ENCODE results near the gene DEPP1.

Gene DEPP1

DNA sequence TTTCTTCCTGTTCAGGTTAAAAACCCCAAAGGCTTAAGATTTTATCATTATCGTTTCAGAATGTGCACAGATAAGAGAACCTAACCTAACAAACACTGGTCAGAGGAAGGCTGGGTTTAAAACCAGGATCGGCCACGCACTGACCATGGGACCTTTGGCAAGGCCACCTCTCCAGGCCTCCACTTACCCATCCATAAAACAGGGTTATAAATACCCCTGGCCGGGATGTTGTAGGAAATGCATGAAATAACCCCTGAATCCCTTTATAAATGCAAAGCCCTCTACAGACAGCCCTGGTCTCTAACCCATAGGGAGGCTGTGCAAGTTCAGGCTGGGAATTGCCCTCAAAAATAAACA lies 418 bp downstream of the DEPP1 start:
- no peak for DNase-seq

DNA sequence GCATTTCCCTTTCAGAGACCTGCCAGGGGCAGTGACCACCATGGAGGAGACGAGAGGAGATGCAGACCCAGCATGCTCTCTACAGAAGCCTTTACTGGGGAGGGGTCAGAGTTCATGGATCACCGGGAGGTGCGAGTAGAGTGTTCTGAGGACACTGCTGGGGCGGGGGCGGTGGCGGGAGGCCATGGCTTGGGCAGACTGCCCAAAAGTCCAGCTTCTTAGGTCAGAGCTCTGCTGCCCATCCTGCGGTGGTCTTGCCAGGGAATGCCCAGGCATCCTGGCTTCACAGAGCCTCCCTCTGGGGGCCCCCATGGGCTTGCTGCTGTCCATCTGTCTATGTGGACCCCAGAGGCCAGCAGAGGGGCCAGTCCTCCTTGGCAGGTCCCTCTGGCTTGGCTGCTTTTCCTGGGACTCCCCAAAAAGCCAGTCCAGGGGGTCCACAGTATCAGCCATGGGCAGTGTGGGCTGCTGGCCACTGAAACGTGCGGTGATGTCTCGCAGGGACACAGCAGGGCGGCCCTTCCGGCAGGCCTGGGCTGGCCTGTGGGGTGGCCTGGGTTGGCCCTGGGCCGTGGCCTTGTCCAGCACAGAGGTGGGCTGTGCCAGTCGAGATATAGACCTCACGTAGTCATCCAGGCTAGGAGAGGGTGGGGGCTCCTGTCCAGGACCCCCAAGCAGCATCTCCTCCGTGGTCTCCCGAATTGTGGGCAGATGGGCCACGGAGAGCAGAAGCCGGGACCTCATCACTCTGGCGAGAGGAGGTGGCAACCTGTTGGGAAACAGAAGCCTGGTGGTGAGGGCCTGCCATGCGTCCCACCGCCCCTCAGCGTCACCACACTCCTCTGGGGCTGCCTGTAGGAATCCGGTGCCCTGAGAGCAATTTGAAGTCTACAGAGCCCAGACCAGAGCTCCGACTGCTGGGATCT lies 1.1 kb downstream of the DEPP1 start:
- DNase-seq = no peak

DNA sequence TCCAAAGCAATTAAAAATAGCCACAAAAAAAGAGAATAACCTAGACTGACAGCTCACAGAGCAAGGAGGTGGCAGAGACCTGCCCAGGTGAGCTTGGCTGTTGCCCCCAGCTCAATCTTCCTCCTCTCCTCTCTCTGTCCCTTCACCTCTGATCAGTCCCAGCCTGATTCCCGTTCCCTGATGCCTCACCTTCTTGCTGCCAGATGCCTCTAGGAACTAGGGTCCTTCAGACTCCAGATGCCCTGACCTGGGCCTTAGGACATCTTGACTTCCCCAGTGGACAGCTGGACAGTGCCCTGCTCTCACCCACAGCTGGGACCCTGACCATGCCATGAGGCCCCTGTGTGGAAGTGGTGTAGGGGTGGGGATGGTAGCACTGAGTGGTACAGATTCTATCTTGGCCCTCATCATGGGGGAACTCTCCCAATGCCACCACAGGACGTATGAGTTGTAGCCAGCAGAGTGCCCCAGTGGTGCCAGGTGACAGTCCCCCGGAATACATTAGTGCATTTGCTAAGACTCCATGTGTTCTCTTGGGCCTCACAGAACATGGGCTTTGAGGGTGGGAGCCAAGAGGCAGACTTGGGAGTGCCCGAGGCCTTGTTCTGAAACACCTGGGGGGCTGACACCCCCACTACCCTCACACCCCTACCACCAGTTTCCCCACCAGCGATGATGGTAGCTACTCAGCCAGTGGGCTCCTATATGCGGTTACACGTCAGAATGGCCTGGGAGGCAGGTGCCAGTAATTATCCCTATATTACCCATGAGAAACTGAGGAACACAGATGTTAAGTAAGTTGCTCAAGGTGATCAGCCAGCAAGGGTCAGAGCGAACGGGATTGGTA lies 2.0 kb downstream of the DEPP1 start:
- DNase-seq = no peak

DNA sequence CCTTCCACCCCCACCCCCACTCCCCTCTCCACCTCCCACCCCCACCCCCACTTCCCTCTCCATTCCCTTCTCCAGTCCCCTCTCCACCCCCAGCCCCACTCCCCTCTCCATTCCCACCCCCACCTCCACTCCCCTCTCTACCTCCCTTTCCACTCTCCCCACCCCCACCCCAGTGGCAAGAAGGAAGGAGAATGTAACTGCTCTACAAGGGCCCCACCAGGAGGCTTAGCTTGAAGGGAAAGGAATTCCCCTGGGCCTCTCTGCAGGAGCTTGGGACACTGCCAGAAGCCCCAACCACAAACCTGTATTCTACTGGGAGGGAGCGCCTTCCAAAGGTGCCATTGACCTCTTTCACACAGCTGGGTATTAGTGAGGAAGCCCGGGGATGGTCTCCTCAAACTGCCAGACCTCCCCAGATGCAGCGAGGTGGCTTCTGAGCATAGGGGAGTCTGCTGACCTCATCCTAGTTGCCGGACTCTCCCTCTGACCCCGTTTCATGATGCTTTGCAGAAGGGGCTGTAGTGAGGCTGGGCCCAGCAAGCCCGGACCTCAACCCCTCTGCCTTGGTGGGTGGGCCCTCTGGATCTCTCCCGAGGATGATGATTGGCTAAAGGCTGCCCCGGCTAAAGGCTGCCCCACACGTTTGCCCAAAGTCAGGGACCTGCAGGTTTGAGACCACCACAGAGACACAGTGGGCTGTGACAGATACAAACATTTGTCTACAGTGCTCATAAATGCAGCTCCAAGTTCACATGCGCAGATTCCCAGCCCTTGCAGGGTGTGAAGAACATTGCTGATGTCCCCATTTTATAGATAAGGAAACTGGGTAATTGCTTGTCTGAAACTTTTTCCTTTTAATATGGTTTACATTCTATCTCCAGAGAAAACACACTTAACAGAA lies 2.9 kb downstream of the DEPP1 start:
- DNase-seq = no peak

DNA sequence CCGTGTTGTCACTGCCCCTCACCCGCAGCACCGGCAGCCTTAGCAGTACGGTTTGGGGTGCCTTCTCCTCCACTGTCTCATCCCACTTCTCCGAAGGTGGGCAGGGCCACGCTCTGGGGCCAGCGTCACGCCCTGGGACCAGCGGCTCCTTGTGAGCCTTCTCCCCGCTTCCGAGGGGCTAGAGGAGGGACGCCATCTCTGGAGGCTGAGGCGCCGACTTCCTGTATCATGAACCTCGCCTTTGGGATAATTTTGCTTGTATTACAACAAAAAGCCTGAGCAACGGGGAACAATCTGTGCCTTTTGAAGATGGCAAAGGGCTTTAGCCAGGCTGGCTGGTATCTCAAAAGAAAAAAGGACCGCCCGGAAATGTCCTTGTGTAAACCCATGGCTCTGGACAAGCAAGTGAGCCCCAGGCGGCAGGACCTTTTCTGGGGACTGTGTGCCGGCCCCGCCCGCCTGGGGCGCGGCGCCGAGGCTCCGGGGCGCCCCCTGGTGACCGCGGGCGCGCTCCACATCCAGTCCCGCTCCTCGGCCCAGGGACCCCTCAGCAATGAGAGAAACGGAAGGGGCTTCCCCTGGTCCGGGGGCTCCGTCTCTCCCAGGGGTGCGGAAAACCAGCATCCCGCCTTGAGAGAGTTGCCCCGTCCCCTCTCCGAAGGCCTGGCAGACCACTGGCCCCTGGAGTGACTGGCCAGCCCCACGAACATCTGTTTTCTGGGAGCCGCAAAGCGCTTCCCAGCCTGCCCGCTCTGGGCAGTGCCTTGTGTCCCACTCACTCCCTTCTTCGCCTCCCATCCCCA lies 3.8 kb downstream of the DEPP1 start:
- DNase-seq = peak; percentile 24

DNA sequence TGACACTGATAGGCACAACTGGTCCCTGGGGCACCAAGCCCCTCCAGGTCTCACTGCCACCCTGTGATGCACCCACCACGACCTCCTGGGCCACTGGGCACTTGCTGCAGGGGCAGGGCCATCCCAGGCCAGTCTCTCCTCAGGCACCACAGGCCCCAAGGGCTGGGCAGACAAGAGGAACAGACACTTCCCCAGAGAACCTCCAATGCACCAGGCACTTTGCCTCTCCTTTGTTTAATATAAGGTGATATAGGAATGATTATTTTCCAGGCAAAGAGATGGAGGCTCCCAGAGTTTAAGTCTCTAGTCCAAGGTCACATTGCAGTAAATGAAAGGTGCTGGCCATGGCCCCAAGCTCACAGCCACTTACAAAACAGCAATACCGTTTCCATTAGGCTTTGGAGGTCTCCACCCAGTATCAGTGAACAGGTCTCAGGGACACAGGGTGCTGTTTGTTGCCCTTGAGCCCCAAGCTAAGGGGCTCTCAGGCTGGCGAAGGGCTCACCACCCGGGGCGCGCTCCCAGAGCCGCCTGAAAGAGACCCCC lies 4.5 kb downstream of the DEPP1 start:
- DNase-seq = no peak

DNA sequence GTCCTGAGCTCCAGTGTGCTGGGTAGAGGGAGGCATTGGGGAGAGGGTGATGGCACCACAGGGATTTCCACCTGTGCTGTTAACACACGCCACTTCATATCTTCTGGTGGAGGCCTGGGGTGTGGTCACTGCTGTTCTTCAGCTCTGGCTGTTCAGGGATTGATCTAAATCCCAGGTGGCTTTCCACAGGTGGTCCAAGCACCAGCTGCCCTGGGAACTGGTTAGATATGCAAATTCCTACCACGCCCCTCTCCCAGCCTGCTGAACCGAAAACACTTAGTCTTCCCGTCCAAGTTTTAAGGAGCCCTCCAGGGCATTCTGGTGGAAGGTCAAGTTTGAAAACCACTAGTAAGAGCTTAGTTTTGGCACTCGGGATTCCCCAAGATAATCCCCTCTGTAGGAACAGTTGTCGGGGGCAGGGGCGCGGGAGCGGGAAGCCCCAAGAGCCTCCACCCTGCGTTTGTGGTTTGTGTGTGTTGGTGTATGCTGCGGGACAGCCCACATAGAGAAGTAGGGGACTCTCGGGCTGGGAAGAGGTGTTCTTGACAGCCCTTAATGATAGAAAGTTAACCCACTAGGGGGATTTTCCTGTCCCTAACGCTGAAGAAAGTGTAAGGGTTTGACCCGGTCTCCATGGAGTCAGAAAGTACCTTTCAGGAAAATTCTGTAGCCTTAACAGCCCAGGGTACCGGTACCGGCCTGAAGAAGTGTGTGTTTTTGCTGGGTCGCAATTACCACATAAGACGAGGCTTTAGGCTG lies 5.1 kb downstream of the DEPP1 start:
- DNase-seq = no peak

DNA sequence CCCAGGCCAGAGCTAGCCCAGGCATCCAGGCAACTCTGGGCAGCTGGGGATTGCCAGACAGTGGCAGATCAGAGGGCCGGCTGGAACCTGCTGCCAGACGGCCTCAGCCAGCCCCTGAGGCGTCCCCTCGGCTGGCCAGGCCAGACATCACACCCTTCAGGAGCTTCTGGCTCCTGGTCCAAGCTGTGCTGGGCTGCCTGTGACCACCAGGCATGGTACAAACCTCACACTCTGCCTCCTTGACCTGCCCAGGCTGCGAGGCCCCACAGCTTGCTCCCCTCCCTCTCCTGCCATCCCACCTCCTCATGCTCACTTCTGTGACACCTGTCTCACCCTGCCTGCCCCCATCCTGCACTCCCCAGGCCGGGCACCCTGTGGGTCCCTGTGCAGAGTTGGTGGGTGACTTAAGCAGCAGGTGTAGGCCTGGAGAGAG lies 5.7 kb downstream of the DEPP1 start:
- no peak for DNase-seq

DNA sequence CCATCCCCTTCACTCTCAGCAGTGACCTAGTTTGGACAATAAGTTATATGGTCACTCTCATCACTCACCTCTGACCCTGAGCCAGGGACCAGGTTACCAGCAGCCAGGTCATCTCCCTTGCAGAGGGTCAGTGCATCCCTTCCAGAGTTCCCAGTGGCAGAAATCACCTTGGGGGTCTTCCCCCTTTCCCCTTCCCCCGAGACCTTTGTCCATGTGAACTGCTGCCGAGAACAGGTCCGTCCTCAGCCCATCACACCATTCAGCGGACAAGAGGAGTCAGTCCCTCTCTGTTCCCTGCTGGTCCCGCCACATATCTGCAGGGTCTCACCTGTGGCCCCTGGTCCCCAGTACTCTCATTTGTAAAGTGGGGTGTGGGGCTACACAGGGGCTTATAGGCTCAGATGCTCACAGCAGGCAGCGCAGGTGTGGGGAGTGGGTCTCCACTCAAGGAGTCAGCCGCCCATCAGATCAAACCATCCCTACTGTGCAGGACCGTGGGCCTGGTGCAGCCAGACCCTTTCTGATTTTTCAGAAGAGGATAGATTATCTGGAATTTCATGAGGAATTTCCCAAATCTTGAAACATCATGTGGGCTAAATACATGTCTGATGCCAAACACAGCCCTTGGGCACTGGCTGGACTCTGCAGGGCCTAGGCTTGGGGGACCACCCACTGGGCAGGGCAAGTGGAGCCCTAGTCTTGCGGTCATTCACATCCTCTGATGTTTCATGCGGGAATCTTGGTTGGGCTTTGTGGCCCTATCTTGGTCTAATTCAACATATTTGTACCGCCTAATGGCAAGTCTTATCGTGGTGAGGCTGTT lies 6.5 kb downstream of the DEPP1 start:
- DNase-seq = no peak

DNA sequence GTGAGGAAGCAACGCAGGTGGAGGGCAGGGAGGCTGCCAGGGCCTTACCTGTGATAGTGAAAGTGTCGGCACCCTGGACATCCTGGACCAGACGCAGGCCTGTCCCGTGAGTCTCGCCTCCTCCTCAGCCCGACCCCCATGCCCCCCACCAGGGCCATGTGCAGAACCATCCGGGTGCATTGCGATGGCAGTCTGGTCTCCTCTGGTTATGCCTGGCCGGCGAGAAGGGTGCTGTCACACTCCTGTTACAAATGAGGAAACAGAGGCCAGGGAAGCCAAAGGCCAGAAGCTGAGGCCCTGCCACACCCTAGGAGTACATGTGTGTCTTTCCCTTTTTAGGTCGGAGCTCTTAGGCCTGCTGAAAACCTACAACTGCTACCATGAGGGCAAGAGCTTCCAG lies 7.2 kb downstream of the DEPP1 start:
- DNase-seq = no peak

DNA sequence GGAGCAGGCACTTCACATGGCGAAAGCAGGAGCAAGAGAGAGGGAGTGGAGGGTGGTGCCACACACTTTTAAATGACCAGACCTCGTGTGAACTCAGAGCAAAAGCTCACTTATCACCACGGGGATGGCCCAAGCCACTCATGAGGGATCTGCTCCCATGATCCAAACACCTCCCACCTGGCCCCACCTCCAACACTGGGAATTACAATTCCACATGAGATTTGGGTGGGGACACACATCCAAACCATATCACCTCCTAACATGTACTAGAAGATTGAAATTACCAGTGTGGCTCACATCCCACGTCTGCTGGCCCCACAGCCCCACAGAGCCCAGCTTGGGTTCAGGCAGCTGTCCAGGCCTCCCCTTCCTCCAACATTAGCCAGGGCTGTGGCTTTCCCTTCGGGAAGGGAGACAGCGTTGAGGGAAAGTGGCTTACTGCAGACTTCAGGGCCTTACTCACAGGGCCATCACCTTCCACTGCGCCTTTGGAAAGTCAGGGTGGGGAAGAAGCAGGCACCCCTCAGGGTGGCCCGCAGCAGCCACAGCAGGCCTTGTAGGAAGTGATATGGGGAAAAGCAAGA lies 7.7 kb downstream of the DEPP1 start:
- DNase-seq = no peak

DNA sequence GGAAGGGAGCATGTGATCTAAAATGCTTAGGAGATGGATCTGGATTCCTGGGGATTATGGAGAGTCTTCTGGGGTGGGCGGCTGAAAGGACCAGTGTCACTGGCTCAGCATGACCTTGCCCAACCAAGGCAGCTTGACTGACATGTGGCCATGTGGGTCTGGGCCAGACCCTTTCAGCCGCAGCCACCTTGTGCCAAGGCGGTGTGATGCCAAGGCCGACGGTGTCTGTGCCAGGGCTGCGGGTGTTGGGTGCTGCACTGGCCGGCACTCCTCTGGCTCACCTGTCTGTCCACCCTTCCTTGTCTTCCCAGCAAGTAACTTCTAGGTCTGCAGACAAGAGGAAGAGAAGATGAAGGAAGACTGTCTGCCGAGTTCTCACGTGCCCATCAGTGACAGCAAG lies 8.8 kb downstream of the DEPP1 start:
- DNase-seq = no peak

DNA sequence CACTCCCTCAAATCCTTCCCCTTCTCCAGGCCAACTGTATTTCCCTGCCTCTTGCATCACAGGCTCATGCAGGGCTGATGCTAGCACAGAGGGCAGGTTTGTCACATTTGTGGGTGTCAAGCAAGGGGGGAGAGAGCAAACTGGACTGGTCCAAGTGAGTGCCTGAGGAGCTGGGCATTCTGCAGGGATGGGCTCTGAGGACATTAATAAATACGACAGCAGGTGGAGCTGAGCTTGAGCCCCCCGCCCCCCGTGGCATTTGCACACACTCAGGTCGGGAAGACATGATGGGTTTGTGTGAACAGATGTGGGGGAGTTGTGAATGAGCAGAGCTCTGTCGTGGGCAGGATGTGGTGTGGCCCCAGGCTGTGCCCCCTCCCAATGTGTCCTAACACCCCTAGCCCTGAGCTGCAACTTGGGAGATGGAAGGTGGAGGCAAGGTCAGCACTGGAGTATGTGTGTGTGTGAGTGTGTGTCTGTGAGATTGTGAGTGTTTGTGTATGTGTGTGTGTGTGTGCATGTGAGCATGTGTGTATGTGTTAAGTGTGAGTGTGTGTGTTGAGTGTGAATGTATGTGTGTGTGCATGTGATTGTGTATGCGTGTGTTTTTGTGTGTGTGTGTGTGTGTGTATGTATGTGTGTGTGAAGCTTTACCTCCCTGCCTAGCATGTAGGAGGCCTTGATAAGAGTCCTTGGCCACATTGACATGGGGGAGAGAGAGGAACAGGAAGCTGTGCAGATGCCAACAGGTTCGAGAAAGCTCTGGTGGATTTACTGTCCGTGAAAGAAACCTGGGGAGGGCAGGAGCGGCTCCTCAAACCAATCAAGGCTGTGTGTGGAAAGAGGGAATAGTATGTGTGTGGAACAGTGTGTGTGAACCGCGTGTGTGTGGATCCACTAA lies 9.9 kb downstream of the DEPP1 start:
- no peak for DNase-seq

DNA sequence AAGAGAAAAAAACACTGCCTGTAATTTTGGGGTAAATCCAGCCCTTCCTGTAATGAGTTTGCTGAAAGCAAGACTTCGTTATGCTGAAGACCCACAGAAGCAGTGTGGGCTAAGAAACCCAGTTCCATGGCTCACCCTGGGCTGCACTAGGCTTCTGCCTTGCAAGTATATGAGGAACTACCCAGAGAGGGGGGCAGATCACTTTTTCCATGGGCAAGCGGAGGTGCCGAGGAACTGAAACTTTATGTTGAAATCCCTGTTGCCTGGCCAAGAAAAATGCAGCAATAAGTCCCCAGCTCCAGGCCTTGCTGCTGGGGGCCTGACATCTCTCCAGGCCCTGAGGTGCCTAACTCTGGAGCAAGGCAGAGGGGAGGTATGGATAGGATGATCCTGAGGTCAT lies 10.5 kb downstream of the DEPP1 start:
- no peak for DNase-seq

DNA sequence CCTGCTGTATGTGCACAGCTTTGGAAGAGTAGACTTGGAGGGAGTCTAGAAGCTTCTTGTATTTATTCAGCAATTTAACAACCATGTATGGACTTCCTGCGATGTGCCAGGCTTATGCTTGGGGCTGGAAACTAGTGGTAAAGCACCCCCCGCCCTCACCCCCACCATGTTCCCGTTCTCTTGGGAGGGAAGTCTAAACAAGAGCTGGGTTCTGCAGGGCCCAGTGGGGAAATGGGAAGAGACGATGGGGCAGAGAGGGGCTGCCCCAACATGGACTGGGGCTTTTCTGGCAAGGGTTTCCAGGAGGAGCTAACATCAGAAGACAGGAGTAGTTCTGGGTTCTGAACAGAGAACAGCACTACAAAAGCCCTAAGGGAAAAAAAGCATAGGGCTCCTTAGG lies 11.0 kb downstream of the DEPP1 start:
- DNase-seq = no peak

DNA sequence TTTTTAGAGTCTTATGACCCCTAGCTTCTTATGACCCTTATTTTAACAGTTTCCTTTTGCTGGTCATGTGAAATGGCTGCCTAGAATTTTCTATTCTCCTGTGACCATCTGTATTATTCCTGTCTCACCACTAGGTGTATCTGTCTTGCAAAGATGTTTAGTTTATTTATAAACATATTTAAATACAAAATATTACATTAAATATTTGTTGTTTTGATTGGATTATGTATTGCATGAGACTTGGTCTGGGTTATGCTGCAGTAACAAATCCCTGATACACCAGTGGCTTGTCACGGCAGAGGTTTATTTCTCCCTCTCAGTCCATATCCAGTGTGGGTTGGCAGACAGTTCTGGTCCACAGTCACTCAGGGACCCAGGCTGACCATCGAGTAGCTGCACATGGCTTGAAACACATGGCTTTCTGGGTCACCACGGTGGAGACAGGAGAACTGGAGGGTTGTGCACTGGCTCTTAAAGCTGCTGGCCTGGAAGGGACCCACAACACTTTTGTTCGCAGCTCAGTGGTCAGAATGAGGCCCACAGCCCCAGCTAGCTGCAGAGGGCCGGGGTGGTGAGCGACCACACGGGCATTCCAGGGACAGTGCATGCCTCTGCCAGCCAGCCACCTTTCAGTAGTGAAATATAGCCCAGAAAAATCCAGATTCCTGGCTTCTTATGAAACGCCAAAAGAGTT lies 11.6 kb downstream of the DEPP1 start:
- no peak for DNase-seq

DNA sequence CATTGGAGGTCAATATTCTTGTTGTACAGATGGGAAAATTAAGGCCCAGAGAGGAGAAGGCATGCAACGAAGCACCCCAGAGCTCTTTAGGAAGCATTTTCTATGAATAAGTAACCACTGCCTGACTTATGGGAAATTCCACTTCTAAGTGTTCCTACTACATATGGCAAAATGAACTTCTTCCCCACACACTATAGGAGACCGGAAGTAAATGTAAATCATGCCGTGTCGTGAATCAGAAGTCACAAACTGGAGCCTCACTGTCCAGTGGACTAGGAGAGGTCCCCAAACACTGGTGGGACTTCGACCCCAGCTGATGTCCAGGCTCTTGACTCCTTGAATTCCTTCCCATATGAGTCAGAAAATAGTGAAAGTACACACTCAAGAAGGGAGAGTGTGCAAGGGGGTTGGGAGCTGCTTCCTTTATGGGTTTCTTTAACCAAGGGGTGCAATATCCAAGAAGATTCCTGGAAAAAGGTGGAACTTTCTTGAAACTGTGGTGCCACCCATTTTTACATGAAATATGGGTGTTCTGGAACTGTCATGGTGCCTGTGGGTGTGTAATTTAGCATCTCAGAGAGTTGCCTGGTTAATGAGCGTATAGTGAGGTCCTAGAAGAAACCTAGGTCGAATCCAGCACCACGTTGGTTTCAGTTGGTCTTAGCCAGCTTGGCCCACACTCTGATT lies 12.3 kb downstream of the DEPP1 start:
- DNase-seq = no peak
